NCI-H774 (cell line): Measurements from ENCODE around the gene RPS6KA5.
"Not testable (repeated sequence)": the region's sequence is repeated elsewhere in the genome, so short reads cannot be mapped to it uniquely, and the experiment has no call there.

Source experiments
- DNase-seq: peaks from one replicate; lab custom pipeline; 2025; lab: John Stamatoyannopoulos, UW

The RPS6KA5 gene

DNA sequence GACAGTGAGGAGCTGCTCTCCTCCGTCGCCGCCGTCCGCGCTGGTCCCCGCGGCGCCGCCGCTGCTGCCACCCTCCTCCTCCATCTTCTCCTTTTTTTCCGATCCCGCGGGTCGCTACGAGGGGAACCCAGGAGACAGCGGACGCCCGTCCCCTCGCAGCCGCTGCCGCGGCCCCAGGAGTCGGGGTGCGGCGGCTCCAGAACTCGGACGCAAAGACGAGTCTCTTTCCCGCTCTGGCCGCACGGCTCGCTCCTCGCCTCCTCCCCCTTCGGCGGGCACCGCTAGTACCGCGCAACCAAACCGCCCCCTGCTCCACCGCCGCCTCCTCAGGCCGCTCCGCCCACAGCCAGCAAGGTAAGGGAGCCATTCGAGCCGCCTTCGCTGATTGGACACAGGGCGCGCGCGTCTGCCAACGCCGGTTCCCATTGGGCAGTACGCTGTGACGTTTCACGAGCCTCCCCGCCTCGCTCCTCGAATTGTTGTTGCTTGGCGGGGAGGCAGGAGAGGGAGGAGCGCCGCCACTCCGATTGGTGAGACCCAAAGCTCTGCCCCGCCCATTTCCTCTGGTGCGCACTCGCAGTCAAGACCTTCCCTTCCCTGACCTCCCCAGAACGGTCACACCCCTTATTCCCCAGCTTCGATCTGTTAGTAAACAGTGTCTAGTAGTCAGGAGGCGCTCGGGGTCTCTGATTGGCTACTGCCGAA lies at the start of gene RPS6KA5:
RPS6KA5 (minus strand) TSS at position 291 of the 705 bp plus-strand sequence; CDS start at position 84, 207 bp downstream.
- DNase-seq: peak; percentile 100

DNA sequence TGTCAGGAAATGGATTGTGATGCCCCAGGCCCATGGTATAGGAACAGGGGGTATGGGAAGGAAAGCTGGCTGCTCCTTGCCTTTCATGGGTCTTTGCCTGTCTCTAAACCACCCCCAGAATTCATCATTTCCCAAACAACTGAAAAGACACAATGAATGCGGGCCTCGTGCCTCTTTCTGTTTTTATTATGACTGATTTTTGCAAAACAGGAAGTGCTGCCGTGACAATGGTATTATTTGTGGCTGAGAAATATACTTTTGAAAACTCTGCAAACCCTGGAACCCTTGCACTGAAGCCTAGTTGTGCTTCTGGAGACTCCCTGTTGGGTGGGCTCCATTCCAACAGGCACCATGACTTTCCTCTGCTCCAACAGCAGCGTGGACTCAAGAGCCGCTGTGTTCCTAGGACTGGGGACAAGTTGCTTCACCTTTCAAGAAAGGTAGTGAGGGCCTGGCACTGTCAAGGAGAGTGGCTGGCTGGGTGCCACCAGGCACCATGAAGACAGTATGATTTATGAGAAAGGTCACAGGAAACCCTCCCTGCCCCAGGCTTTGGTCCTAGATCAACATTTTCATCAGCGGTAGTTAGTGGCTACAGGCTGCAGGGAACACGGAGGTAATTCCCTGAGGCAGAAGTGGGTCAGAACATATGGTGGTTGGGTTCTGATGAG lies 48.6 kb upstream of the RPS6KA5 start:
- DNase-seq: no peak

DNA sequence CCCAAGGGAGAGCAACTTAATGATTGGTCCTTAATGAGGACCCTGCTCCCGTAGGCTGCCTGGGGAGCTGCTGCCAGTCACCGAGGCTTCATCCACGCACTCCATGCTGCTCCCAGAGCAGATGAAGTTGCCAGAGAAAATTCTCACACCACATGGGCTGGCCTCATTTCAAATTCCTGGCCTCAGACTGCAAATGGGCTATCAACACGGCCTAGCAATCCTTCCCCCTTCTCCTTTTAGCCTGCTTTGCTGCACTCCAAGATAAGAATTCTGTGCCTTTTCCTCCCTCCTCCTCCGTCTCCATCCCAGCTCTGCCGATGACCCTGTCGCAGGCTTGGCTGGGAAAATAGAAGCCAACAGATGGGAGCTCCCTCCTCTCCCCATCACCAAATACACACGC lies 42.7 kb upstream of the RPS6KA5 start:
- no peak for DNase-seq

DNA sequence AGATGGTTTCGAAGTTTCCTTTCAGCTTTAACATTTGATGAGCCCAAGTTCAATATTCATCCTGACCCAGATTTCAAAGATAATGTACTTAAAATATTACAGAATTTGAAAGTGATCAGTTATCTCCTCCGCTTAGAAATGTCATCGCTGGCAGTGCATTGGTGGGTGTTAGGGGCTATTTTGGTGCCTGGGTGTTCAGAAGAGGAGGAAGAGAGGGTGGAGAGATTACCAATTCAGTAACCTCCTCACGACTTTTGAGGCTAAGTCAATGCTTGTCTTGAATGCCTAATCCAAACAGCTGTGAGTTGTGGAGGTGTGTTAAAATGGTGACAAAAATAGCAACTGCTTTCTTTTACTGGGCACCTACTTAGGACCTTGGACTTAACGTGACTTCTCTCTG lies 39.7 kb upstream of the RPS6KA5 start:
- no peak for DNase-seq

DNA sequence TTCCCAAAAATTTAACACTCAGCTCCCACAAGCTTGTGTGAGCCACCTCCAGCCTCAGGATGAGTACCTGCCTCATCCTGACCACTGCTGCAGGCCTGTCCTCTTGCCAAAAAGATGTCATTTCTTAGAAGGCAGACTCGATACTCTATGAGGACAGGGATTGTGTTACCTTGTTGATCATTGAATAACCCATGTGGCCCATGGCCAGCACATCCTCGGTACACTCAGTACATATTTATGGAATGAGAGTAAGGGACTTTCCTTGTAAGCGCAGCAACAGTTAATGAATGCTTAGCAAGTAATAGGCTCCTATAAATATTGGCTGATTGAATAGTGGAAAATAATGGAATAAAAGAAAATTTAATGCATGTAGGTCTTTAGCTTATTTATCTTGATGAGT lies 38.1 kb upstream of the RPS6KA5 start:
- DNase-seq: no peak

DNA sequence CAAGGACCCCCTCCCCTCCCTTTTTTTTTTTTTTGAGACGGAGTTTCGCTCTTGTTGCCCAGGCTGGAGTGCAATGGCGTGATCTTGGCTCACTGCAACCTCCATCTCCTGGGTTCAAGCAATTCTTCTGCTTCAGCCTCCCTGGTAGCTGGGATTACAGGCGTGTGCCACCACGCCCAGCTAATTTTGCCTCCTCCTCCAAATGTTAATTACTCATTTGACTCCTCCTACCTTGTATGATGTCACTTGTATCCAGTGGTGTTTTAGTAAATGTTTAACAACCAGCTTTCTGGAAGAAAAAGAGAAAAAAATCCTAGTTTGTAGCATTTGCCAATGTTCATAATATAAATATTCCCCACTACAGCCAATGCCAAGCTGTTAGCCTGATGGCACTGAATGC lies 37.2 kb upstream of the RPS6KA5 start:
- DNase-seq: not testable (repeated sequence)

DNA sequence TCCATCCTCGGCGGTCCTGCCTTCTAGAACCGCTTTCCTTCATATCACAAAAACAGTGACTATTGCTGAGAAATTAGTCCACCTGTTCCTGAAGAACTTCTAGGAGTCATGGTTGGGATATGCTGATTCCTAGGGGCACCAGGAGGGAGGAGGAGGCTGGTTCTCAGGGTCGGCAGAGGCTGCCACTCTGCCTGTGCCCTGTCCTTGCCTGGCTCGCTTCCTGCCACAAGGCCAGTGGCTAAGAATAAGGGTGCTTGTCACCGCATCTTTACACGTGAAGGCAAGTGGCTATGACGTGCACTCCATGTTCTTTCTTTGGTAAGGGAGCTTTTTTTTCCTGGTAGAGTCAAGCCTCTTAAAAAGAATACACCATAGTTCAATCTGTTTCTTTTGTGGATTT lies 34.7 kb upstream of the RPS6KA5 start:
- DNase-seq: no peak

DNA sequence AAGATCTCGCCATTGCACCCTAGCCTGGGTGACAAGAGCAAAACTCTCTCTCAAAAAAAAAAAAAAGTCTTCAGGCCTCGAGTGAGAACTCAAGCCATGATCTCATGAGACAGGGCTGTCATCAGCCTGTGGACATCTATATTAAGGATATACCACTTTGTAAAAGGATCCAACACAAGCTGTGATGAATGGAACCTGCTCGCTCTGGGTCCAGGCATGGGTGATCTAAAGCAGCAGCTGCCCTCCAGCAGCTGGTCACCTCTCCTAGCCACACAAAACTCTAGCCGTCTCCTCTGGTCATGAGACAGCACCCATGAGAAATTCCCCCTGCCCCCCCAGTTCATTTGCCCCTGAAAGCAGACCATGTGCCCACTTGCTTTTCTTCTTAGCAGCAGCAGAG lies 34.3 kb upstream of the RPS6KA5 start:
- no peak for DNase-seq

DNA sequence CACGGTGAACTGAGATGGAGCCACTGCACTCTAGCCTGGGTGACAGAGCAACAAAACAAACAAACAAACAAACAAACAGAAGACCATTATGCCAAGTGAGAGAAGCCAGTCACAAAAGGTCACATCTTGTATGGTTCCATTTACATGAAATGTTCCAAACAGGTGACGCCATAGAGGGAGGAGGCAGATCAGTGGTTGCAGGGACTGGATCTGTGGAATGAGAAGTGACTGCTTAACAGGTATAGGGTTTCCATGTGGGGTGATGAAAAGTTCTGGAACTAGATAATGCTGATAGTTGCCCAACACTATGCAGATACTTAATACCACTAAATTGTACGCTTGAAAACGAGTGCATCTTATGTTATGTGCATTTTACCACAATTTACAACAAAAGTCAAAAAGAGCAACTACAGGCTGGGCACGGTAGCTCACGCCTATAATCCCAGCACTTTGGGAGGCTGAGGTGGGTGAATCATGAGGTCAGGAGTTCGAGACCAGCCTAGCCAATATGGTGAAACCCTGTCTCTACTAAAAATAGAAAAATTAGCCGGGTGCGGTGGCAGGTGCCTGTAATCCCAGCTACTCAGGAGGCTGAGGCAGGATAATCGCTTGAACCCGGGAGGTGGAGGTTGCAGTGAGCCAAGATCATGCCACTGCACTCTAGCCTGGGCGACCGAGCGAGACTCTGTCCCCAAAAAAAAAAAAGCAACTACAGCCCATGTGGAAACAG lies 33.5 kb upstream of the RPS6KA5 start:
- not testable (repeated sequence) for DNase-seq

DNA sequence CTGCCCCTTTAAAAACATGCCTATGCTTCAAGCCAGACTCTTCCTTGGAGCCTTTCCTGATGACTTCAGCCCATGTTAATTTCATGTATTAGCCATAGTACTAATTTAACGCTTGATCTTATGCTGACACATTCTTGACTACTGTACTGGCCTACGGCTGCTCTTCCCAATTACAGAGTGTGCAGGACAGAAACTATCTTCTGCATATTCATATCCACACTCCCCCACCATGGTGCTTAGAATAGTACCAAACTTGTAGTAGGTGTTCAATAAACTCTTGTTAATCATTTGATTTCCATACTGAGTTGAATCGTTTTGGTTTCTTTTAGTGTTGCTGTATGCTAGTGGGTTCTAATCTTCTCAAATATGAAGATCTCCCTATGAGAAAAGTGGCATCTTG lies 31.6 kb upstream of the RPS6KA5 start:
- DNase-seq: no peak

DNA sequence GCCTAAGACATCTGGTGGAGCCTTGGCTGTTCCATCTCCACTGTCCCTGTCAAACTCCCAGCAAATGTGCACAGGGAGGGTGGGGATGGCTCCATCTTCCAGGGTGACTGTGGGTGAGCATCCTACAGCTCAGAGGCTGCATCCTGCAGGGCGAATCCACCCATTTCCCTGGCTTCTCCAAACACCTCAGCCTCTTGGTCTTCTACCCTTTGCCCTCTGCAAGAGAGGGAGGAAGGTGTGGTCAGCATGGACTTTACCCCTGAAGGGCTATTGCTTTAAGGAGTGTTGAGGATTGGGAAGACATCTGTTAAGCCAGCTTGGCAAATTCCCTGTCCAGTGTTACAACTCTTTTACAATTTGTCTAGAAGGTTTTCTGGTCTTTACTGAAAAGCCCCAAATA lies 30.3 kb upstream of the RPS6KA5 start:
- DNase-seq: no peak

DNA sequence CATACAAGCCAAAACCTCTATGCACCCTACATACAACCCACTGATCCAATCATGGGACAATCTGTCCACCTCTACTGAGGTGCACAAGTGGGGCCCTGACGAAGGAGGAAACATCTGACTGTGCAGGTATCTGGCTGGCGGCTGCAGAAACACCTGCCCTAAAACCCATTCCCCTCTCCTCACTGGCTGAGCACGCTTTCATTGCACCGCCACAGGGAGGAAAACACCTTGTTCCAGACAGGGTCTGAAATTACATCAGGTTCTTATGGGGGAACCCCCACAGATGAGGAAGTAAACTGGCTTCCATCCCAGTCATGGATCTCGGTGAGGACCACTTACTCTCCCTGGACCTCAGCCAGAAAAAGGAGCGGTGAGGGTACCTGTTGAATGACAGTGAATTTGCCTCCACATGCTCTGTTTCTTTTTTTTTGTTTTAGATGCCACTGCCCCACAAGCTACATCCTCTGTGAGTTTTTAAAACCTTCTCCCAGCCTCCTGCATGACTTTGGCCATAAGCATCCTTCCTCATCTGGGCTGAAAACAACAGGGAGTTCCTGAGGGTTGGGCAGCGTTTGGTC lies 29.6 kb upstream of the RPS6KA5 start:
- no peak for DNase-seq

DNA sequence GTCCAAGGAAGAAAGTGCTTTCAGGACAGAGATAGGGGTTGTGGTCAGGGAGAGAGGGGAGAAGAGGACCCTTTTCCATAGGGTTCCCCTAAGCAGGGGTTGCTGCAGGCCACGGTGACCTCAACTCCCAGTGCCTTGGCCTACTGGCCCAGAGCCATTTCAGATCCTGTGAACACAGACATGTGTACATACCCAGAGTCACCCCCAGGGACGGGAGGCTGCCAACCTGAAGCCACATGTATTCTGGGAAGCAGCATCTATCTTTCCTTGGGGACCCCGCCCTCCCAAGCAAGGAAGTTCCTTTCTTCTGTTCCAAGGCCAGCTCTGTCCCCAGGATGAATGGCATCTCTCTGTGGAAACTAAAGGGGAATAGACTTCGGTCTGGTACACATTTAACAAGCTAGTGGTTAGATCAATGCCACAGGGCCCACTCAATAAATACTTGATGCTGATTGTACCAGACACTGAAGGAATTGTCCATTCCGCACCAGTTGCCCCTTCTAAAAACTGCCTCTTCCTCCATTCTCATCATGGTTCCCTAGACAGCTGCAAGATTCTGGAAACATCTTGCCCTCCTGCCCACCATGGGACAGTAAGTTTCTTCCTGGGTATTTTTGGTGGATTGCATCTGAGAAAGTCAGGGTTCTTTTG lies 28.3 kb upstream of the RPS6KA5 start:
- DNase-seq: no peak

DNA sequence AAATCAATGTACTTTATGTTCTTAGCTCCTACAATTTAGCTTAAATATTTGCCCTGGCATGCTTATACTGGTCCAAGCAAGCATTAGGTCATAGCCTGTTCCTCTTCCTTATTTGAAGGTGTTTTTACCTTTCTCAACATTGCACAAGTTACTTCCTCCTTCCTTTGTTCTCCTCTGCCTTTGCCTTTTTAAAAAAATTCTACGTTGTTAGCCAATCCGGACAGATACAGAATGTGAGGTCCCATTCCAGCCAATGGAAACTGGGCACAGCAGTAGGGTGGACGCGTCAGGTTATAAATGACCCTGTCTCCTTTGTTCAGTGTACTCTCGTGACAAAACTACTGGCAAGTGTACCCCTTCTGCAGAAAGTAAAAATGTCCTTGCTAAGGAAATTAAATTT lies 27.0 kb upstream of the RPS6KA5 start:
- DNase-seq: not testable (repeated sequence)

DNA sequence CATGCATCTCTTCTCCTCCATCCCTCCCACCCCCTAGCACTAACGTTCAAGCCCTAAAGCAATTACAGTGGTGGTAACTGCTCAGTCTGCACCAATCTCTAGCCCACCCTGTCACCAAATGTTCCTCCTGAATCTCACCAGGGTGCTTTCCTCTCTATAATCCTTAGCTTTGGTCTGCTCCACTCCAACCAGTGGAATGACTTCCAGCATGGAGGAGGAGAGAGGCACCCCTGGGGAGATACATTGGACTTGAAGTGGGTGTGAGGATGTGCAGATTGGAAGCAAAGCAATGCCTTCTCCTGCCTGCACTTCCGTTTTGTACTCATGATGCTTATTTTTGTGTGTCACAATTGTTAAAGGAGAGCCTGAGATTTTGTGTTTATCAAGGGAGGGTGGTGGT lies 24.1 kb upstream of the RPS6KA5 start:
- DNase-seq: no peak

DNA sequence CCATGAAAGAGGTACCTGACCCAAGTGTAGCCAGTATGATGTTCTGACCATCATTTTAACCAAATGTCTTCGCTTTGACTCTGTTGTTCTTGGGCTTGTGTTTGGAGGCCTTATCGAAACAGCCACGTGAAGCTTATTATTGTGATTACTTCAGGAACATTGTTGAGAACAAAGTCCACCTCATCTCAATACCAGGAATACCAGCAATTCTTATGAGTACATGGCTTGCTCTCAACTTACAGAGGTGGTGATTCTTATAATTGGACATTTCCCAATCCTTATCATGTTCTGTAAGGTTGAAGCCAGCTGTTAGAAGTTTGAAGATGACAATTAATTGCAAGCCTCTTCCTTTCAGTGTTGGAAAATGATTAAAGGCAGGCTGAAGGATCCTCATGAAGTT lies 21.8 kb upstream of the RPS6KA5 start:
- no peak for DNase-seq

DNA sequence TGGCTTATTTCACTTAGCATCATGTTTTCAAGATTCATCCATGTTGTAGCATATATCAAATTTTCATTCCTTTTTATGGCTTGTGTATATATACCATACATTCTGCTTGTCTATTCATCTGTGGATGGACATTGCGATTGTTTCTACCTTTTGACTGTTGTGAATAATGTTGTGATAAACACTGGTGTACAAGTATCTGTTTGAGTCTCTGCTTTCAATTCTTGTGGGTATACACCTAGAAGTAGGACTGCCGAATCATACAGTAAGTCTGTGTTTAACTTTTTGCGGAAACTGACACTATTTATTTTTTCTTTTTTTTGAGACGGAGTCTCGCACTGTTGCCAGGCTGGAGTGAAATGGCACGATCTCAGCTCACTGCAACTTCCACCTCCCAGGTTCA lies 19.6 kb upstream of the RPS6KA5 start:
- no peak for DNase-seq

DNA sequence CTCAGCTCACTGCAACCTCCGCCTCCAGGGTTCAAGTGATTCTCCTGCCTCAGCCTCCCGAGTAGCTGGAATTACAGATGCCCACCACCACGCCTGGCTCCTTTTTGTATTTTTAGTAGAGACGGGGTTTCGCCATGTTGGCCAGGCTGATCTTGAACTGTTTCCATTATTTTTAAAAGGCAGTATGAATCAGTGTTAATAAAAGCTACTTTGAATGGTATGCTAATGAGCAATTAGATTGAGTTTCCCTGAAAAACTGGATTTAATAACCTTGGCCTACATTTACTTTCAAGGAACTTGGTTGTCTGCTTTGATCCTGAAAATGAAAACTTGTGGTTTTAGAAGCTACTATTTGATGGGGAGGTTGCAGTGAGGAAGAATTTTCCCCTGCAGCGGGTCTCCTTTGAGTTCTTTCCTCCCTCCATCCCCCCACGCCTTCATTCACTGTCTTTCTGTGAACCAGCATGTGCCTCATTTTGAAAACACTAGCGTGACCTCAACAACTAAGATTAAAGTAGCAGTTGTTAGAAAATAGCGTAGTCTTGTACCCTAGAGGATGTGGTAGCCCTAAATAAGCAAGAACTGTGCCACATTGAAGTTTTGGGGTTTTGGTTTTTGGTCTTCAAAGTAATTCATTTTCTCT lies 17.8 kb upstream of the RPS6KA5 start:
- DNase-seq: no peak

DNA sequence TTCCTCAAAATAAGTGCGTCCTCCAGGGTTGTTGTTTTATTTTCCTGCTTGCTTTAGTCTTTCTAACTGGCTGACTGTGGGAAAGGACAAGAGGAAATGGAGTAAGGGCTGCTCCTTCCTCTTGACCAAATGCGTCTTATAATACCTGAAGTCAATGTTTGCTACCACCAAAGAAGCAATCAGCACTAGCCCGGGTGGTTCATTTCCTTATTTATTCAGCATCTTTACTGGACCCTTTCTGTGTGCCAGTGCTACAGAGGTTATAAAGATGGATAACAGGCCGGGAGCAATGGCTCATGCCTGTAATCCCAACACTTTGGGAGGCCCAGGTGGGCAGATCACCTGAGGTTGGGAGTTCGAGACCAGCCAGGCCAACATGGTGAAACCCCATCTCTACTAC lies 15.1 kb upstream of the RPS6KA5 start:
- no peak for DNase-seq

DNA sequence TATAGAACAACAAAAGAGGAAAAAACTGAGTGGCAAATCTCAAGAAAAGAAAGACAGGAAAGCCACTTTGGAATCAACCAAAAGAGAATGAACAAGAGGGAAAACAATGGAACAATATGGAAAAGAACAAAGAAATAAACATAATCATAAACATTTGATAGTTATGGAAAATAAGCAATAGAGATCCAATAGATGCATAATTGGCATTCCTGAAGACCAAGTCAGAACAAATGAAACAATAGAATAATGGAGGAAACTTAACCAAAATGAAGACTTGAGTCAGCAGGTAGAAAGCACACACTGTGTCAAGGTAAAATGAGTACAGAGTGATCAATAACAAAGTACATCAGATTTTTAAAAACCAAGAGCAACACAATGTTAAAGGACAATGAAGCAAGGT lies 10.1 kb upstream of the RPS6KA5 start:
- DNase-seq: no peak

DNA sequence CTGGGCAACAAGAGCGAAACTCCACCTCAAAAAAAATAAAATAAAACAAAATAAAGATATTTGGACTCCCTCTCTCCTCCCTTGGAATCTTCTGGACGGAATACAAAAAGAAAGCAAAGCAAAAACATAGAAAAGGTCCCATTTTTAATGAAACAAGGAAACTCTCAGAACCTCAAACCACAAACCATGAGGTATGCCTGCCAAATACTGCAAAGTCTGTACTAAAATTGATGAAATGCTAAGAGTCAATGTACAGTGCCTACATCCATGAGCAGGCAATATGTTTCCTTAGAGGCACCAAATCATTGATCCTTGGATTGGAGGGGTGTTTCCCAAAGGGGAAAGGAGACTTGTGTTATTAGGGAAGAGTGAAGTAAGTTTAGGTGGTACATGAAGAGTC lies 8.2 kb upstream of the RPS6KA5 start:
- no peak for DNase-seq

DNA sequence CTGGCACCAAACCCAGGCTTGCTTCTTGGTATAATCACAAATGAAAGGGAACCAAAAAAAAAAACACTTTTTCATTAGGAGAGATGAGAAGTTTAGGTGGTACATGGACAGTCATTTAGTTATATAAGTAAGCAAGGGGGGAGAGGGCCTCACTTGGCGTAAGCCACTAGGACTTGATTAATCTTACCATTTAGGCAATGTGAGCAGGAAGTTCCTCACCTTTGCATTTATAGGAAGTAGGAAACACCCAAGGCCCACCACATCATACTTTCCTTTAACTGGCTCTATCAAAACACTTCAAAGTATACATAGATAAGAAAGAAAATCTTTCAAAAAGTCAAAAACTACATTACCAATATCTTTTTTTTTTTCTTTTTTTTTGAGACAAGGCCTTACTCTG lies 6.7 kb upstream of the RPS6KA5 start:
- no peak for DNase-seq
